ENCODE measurements around the gene PDE4A.

Gene PDE4A

GRCh38 chr19:10468133-10468532, 47.8 kb downstream of the PDE4A start:
- DNase-seq, result no peak

GRCh38 chr19:10471909-10472308, 51.6 kb downstream of the PDE4A start:
- peak; percentile 31 for DNase-seq

DNA sequence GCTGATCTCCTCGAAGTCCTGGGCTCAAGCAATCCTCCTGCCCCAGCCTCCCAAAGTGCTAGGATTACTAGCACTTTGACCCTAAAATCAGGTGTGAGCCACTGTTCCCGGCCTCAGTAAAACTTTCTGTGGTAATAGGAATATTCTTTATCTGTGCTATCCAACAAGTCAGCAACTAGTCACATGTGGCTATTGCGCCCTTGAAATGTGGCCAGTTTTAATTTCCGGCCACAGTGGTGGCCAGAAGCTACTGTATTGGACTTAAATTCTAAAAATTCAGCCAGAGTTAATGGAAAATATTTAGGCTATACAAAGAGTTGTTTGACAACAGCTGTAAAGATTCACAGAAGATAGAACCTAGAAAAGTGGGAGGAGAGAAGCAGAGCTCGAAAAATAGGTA, 52.9 kb downstream of the PDE4A start:
- DNase-seq, result no peak

GRCh38 chr19:10474962-10475451, 54.7 kb downstream of the PDE4A start:
- DNase-seq, result no peak

GRCh38 chr19:10478476-10478875, 58.1 kb downstream of the PDE4A start:
- no peak for DNase-seq

DNA sequence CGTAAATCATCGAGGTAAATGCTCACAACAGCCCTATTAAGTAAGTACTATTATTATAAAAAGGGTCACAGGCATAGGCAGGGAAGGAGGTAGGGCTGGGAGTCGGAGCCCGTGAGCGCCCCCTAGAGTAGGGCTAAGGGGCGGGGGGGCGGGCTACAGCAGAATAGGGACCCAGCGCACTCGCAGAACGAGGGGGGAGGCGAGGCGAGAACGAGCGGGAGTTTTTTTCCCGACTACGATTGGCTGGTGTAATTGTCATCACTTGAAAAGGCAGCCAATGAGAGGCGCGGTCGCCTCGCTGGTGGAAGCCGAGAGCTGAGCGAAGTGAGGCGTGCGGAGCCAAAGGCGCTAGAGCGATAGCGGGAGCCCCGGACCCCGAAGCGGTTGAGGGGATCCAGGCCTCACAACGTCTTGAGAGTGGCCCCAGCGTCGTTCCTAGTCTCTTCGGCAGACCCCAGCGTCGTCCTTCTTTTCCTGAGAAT, 58.6 kb downstream of the PDE4A start:
- peak; percentile 88 for DNase-seq

DNA sequence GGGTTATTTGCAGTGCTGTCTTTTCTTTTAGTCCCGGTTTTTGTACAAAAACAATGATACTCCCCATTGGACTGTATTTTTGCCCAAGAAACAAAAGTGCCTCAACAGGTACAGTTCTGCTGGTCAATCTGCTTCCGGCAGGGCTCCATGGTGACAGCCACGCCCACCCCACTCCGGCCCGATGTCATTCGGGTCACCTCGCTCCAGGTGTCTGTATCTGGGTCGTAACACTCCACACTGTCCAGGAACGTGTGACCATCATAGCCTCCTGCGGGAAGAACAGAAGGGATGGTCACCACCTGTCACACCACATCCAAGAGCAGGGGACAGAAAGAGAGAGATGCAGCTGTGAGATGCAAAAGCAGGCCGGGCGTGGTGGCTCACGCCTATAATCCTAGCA, 66.2 kb downstream of the PDE4A start:
- no peak for DNase-seq

GRCh38 chr19:10491472-10492047, 71.2 kb downstream of the PDE4A start:
- DNase-seq, result no peak

DNA sequence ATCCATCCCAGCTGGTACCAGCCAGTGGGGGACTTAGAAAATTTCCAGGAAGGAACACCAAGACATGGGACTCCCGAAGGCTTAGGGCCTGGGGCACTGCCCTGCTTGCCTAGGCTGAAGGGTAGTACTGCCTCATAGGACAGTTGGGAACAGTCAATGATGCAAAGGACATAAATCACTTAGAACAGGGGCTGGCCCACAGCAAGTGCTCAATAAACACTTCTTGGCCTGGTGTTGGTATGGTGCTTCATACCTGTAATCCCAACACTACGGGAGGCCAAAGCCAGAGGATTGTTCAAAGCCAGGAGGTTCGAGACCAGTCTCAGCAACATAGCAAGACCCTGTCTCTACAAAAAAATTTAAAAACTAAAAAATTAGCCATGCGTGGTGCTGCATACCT, 77.0 kb downstream of the PDE4A start:
- DNase-seq, result no peak

DNA sequence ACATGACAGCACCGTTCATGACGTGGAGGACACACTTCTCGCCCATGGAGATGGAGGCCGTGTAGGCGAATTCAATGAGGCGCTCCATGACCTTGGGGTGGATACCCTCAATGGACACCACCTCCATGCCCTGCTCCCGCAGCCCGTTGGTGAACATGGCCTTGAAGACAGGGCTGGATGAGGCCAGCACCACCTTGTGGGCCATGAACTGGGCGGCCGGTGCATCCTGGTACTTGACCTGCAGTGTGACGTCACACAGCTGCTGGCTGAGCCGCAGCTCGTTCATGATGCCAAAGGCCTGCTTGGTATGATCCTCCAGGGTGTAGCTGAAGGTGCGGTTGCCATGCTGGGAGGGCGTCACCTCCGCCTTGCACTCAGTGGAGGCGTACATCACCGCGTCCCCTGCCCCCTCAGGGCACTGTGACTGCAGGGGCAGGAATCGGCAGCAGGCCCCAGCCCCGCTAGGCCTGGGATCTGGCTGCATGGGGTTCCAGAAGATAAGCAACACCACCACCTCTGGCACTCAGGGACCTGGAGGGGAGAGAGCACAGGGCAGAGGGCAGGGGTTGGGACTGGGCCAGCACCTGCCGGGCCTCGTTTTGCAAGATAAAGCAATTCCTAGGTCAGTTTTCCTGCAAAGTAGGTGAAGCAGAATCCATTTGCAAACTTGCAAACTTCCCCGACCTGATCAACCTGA, 79.4 kb downstream of the PDE4A start:
- DNase-seq, result no peak

DNA sequence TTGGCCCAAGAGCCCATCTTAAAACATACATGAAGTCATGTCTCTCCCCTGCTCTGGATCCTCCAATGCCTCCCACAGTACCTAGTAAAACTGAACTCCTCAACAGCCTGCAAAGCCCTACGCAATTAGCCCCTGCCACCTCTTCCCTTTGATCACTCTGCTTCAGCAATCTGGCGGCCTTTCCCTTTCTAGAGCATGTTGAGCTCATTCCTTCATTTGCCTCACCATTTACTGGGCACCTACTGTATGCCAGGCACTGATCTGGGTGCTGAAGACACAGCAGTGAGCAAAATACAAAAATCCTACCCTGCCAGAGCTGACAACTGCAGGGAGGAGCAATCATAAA, 79.9 kb downstream of the PDE4A start:
- DNase-seq, result no peak

DNA sequence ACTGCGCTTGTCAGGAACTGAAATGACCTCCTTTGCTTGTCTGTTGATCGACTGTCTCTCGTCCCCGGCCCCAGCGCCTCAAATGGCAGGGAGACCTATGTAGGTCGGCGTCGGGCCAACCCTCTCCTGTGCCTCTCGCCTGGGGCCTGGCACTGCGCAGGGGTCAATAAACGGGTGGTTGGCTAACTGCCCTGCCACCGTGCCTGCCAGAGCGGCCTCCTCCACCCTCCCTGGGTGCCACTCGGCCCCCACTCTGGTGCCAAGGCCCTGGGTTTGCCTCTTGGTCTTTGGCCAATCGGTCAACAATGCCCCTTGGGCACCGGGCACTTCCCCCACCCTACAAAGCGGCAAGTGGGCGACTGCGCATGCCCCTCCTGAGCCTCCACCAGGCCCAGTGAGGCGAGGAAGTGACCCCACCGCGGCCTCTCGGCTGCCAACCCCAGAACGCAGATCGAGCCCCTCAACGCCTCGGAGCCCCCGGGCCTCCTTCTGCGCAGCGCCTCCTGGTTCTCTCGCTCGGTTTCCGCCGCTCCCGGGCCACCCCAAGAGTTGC, 81.7 kb downstream of the PDE4A start:
- DNase-seq, result peak; percentile 66

DNA sequence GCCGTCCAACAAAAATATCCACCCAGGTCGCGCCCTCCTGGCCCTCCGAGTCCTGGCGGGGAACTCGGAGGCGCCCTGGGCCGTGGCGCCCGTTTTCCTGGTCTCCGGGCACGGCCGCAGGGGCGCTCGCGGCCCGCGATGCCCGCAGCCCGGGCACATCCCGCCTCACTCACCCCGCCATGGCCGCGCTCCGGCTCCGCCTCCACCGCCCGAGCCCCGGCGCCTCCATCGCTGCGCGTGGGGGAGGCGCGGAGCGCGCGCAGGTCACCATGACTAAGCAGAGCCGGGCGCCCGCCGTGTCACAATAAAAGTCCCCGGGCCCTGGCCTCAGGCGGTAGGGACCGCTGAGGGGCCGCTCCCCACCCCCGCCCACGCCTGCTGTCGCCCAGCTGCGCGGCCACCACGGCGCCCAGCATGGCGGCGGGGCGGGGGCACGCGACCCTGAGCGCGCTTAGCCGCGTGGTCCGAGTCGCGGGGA, 82.2 kb downstream of the PDE4A start:
- DNase-seq, result peak; percentile 97

DNA sequence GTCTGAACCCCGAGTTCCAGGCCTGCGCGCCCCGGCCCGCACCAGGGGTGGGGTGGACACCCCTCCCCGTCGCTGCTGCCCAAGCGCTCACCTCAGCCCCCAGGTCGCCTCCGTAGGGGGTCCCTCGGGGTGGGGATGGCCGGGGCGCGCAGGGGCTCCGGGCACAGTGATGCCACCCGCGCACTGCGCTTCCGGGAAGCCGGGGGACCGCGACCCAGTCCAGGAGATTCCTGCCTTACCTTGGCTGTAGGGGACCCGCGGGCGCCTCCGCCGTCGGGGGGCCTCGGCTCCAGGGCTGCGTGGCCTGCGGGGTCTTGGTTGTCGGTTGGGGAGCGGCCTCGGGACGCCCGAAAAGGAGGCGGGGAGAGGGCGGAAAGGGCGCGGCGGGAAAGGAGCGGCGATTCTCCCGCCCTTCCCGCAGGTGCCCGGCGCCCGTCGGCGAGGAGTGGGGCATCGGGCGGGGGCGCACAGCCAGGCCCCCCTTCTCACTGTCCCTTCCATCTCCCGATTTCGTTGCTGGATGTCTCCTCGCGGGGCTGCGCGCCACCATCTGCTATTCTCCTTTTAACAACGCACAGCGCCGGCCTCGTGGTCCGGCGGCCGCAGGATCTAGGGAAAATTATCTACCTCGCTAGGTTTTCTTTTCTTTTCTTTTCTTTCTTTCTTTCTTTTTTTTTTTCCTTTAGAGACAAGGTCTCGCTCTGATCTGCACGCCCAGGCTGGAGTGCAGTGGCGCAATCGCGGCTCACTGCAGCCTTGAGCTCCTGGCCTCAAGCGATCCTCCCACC, 82.9 kb downstream of the PDE4A start, which contains the start of gene KEAP1:
TSS of gene KEAP1 (minus strand) at position 355 of the 788 bp plus-strand sequence. CDS start 3,323 bp downstream, outside the sequence.
- DNase-seq, result peak; percentile 59

DNA sequence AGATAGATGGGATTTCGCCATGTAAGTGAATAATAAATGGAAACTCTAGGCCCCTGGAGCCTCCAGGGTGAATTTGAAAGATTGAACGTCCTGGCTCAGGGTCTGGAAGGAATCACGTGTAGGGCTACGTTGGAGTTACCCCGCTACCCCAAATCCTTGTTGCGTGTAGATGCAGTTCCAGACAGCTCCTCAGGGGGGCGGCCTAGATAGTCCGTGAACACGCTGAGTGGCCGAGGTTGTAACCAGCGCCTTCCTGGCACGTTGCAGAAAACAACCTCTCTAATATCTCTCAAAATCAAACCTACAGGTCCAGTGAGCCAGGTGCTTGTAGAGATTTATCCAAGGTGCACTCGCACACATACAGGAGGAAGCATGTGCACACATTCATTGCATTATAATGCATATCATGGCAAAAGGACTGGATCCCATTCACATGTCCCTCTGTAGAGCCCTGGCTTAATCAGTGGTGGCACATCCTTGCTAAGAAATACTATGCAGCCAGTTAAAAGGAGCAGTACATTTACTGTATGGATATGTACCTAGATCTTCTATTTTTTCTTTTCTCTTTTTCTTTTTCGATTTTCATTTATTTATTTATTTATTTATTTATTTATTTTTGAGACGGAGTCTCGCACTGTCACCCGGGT, 85.4 kb downstream of the PDE4A start:
- DNase-seq, result peak; percentile 88

DNA sequence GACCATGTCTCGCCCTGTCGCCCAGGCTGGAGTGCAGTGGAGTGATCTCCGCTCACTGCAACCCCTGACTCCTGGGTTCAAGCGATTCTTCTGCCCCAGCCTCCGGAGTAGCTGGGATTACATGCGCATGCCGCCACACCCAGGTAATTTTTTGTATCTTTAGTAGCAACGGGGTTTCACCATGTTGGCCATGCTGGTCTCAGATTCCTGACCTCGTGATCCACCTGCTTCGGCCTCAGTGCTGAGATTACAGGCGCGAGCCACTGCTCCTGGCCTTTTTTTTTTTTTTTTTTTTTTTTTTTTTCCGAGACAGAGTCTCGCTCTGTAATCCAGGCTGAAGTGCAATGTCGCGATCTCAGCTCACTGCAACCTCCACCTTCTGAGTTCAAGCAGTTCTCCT, 87.7 kb downstream of the PDE4A start:
- DNase-seq, result no peak

GRCh38 chr19:10508707-10509106, 88.4 kb downstream of the PDE4A start:
- peak; percentile 48 for DNase-seq

- DNase-seq, result peak; percentile 52
These were observed 90.0 kb downstream of the PDE4A start for GRCh38 chr19:10510301-10510802.

GRCh38 chr19:10513223-10513622, 92.9 kb downstream of the PDE4A start:
- no peak for DNase-seq

GRCh38 chr19:10514211-10515145, 94.1 kb downstream of the PDE4A start:
- peak; percentile 41 for DNase-seq

DNA sequence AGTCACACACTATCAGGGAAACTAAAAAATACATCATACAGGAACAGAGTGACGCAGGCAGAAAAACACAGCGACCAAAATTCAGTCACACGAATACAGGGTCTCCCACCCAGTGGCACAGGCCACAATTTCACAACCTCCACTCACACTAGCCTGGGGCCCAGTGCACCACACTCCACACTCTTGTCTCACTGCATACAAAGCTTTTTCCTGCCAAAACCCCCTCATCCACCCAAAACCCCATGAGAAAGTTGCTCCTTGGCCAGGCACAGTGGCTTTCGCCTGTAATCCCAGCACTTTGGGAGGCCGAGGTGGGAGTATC, 95.7 kb downstream of the PDE4A start:
- no peak for DNase-seq
